ENCODE measurements around the gene SEC23B.

Gene SEC23B

GRCh38 chr20:18578581-18578980 lies 70.8 kb downstream of the SEC23B start:
- no peak for TF ChIP-seq SP1 (IDR thresholded peaks at IDR 0.05)
- no peak for TF ChIP-seq CTBP1 (IDR thresholded peaks at IDR 0.05; ENCODE audit: borderline replicate concordance)
- no peak for TF ChIP-seq HDGF (IDR thresholded peaks at IDR 0.05; ENCODE audit: borderline replicate concordance)
- no peak for TF ChIP-seq ZNF384 (IDR thresholded peaks at IDR 0.05)
- TF ChIP-seq PKNOX1 (IDR thresholded peaks at IDR 0.05), result no peak
- TF ChIP-seq ELF4 (IDR thresholded peaks at IDR 0.05), result no peak
- TF ChIP-seq LEF1 (IDR thresholded peaks at IDR 0.05; ENCODE audit: borderline replicate concordance), result no peak
- TF ChIP-seq TARDBP (IDR thresholded peaks at IDR 0.05), result no peak
- TF ChIP-seq SUZ12 (IDR thresholded peaks at IDR 0.05), result no peak
- TF ChIP-seq FOXK2 (IDR thresholded peaks at IDR 0.05), result no peak
- no peak for TF ChIP-seq NFRKB (IDR thresholded peaks at IDR 0.05)
- no peak for TF ChIP-seq BHLHE40 (IDR thresholded peaks at IDR 0.05; ENCODE audit: borderline replicate concordance)
- ChIA-PET CTCF (no interaction called here), POLR2A (no interaction called here)
- no peak for DNase-seq (ENCODE audit: extremely low spot score)

GRCh38 chr20:18580012-18580411 lies 72.3 kb downstream of the SEC23B start:
- DNase-seq (ENCODE audit: extremely low spot score), result no peak
- ChIA-PET CTCF (interaction anchor here (0.6 kb wide), 1 partner anchor 836 kb away, joined by 9 read pairs; no protein-coding TSS in a partner anchor), POLR2A (interaction anchor here (0.9 kb wide), 1 partner anchor 9 kb away, joined by 3 read pairs; no protein-coding TSS in a partner anchor)
- TF ChIP-seq L3MBTL2 (conservative IDR thresholded peaks at IDR 0.05) (no peak), PKNOX1 (IDR thresholded peaks at IDR 0.05) (no peak), FOXM1 (IDR thresholded peaks at IDR 0.05; ENCODE audit: borderline replicate concordance) (no peak), TARDBP (IDR thresholded peaks at IDR 0.05) (no peak), ZNF384 (IDR thresholded peaks at IDR 0.05) (no peak), CTBP1 (IDR thresholded peaks at IDR 0.05; ENCODE audit: borderline replicate concordance) (no peak), SP1 (IDR thresholded peaks at IDR 0.05) (no peak), ELF4 (IDR thresholded peaks at IDR 0.05) (no peak), ARNT (IDR thresholded peaks at IDR 0.05) (no peak), BHLHE40 (IDR thresholded peaks at IDR 0.05; ENCODE audit: borderline replicate concordance) (no peak), SUZ12 (IDR thresholded peaks at IDR 0.05) (no peak), HDGF (IDR thresholded peaks at IDR 0.05; ENCODE audit: borderline replicate concordance) (no peak), NFRKB (IDR thresholded peaks at IDR 0.05) (no peak)

GRCh38 chr20:18585134-18585533 lies 77.4 kb downstream of the SEC23B start:
- DNase-seq (ENCODE audit: extremely low spot score), result no peak
- ChIA-PET POLR2A (interaction anchor here (1.5 kb wide), 1 partner anchor 18 kb away, joined by 3 read pairs; no protein-coding TSS in a partner anchor), CTCF (interaction anchor here (0.6 kb wide), 3 partner anchors 8 to 19 kb away, joined by 4 to 8 read pairs (median 8); no protein-coding TSS in a partner anchor)

GRCh38 chr20:18587665-18588573 lies 80.2 kb downstream of the SEC23B start, which contains the start of gene DTD1:
DTD1 (plus strand) TSS chr20:18588054; CDS start chr20:18588073, 19 bp downstream.
- peak; percentile 97 for DNase-seq (ENCODE audit: extremely low spot score)
- TF ChIP-seq LEF1 (IDR thresholded peaks at IDR 0.05; ENCODE audit: borderline replicate concordance), result peak; percentile 72; the same call in 1 of the 2 replicates
- peak; percentile 55 for TF ChIP-seq PKNOX1 (IDR thresholded peaks at IDR 0.05)
- no peak for TF ChIP-seq FOXA1 (IDR thresholded peaks at IDR 0.05)
- ChIA-PET CTCF (no interaction called here), POLR2A (interaction anchor here (0.6 to 1.5 kb wide), 3 partner anchors 80 to 152 kb away, joined by 3 to 6 read pairs (median 4); partner anchors contain the start of genes DZANK1, POLR3F and SEC23B)

More at GRCh38 chr20:18585134-18585533, 77.4 kb downstream of the SEC23B start:
- TF ChIP-seq CTBP1 (IDR thresholded peaks at IDR 0.05; ENCODE audit: borderline replicate concordance) (no peak), ELF4 (IDR thresholded peaks at IDR 0.05) (no peak), PKNOX1 (IDR thresholded peaks at IDR 0.05) (no peak), HDGF (IDR thresholded peaks at IDR 0.05; ENCODE audit: borderline replicate concordance) (no peak), FOXM1 (IDR thresholded peaks at IDR 0.05; ENCODE audit: borderline replicate concordance) (no peak), LEF1 (IDR thresholded peaks at IDR 0.05; ENCODE audit: borderline replicate concordance) (no peak), SP1 (IDR thresholded peaks at IDR 0.05) (no peak), TARDBP (IDR thresholded peaks at IDR 0.05) (no peak), FOXK2 (IDR thresholded peaks at IDR 0.05) (no peak), SUZ12 (IDR thresholded peaks at IDR 0.05) (no peak), FOXA1 (IDR thresholded peaks at IDR 0.05) (no peak), NFRKB (IDR thresholded peaks at IDR 0.05) (no peak), ARNT (IDR thresholded peaks at IDR 0.05) (no peak), ZNF384 (IDR thresholded peaks at IDR 0.05) (no peak), BHLHE40 (IDR thresholded peaks at IDR 0.05; ENCODE audit: borderline replicate concordance) (no peak), L3MBTL2 (conservative IDR thresholded peaks at IDR 0.05) (no peak)

GRCh38 chr20:18588574-18588933 lies 80.8 kb downstream of the SEC23B start:
- ChIA-PET CTCF (no interaction called here), POLR2A (interaction anchor here (0.6 to 1.5 kb wide), 4 partner anchors 22 to 151 kb away, joined by 3 to 6 read pairs (median 4); partner anchors contain the start of genes DZANK1, POLR3F, SEC23B and SMIM26)
- TF ChIP-seq SUZ12 (IDR thresholded peaks at IDR 0.05), result no peak
- TF ChIP-seq FOXM1 (IDR thresholded peaks at IDR 0.05; ENCODE audit: borderline replicate concordance), result no peak
- DNase-seq (ENCODE audit: extremely low spot score), result no peak

All from HEK293T (cell line).